Cardiac muscle cell (in vitro differentiated cells and primary cell): ENCODE data around the gene IL17D. TPM values are rescaled to one million over a fixed set of nuclear protein-coding genes. Genes with fewer than 3 reads are reported as not detected.

Experiments used
- DNase-seq, 2 donors: peaks; one replicate each; pipeline versions ENCODE4 v3.0.0 to v3.0.0-alpha.2; 2010 to 2017; ENCODE audit warnings: low read depth in 1 of 2, low spot score in 1 of 2
- H3K27ac ChIP-seq: fragments of 200-600 bp; sonication (generic); 2 replicates; pipeline ENCODE4 v1.5.1; 2016
- H3K27me3 ChIP-seq: fragments of 200-600 bp; sonication (generic); 2 replicates; pipeline ENCODE4 v1.6.0; 2016; ENCODE audit warnings: control low read depth
- H3K36me3 ChIP-seq: fragments of 200-600 bp; sonication (generic); 2 replicates; pipeline ENCODE4 v1.5.1; 2016; ENCODE audit warnings: control low read depth
- H3K4me1 ChIP-seq: fragments of 200-600 bp; sonication (generic); 2 replicates; pipeline ENCODE4 v1.8.1; 2017; ENCODE audit warnings: low read depth, mild to moderate bottlenecking, mixed run types
- H3K4me3 ChIP-seq: fragments of 200-600 bp; sonication (generic); 2 replicates; pipeline ENCODE4 v1.5.1; 2016; ENCODE audit warnings: mild to moderate bottlenecking
- H3K9me3 ChIP-seq: fragments of 200-600 bp; sonication (generic); 2 replicates; pipeline ENCODE4 v1.5.1; 2017; ENCODE audit warnings: low read depth, mild to moderate bottlenecking, control low read depth
- polyA plus RNA-seq: library from polyadenylated mRNA; unstranded; fragments of >200 nt; fragmentation: Nextera tagmentation; extraction: Ambion mirVana; gene quantifications from 2 replicates; pipeline ENCODE4 v1.2.1, GENCODE V29; 2016
- total RNA-seq: library from RNA; depleted of rRNA; stranded (reverse); fragments of >200 nt; gene quantifications from 2 replicates; pipeline ENCODE4 v1.2.3, GENCODE V29; 2016
- TF ChIP-seq, protein P1 (sequence below): IDR thresholded peaks from 2 replicates; pipeline ENCODE4 v1.5.1; 2012; ENCODE audit warnings: low read depth, mild to moderate bottlenecking, low read length

The IL17D gene
- total and polyA plus RNA-seq, 2 experiments from 2014 or later: 30.4 to 118 TPM

- peak in 1 of 2 donors; percentile 12 for DNase-seq
- H3K36me3 ChIP-seq: peaks cover 4% of the 10 kb centered on the region
- TF ChIP-seq, protein P1, sequence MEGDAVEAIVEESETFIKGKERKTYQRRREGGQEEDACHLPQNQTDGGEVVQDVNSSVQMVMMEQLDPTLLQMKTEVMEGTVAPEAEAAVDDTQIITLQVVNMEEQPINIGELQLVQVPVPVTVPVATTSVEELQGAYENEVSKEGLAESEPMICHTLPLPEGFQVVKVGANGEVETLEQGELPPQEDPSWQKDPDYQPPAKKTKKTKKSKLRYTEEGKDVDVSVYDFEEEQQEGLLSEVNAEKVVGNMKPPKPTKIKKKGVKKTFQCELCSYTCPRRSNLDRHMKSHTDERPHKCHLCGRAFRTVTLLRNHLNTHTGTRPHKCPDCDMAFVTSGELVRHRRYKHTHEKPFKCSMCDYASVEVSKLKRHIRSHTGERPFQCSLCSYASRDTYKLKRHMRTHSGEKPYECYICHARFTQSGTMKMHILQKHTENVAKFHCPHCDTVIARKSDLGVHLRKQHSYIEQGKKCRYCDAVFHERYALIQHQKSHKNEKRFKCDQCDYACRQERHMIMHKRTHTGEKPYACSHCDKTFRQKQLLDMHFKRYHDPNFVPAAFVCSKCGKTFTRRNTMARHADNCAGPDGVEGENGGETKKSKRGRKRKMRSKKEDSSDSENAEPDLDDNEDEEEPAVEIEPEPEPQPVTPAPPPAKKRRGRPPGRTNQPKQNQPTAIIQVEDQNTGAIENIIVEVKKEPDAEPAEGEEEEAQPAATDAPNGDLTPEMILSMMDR: no peak
- H3K27ac ChIP-seq: no peak overlapping the region
- H3K4me1 ChIP-seq: peaks cover 12% of the 10 kb centered on the region
- no peak overlapping the region for H3K4me3 ChIP-seq
- no peaks in the 10 kb centered on the region for H3K27me3 ChIP-seq
- H3K9me3 ChIP-seq: no peaks in the 10 kb centered on the region
Measured at GRCh38 chr13:20667857-20668437, 35.6 kb upstream of the IL17D start.

GRCh38 chr13:20669162-20669561 lies 34.3 kb upstream of the IL17D start:
- H3K4me3 ChIP-seq: no peak overlapping the region
- DNase-seq: no peak

DNA sequence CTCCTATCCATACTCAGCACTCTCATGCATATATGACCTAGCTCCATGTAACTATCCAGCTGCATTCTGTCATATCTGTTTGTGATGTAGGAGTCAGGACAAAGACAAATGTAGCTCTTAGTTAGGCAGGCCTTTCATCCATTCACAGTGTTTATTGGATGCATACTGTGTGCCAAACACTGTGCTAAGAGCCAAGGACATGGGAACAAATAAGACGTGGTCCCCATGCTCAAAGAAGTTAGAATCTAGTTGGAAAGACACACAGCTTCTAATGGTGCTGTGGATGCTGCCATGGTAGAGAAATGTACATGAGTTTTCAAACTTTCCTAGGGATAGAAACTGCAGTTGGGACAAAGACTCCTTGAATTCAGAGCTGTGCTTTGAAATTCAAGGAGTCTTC lies 31.7 kb upstream of the IL17D start:
- TF ChIP-seq, protein P1: no peak
- no peak overlapping the region for H3K4me3 ChIP-seq
- no peaks in the 10 kb centered on the region for H3K27me3 ChIP-seq
- H3K4me1 ChIP-seq: peaks cover 11% of the 10 kb centered on the region
- H3K9me3 ChIP-seq: no peaks in the 10 kb centered on the region
- H3K36me3 ChIP-seq: no peaks in the 10 kb centered on the region
- H3K27ac ChIP-seq: no peak overlapping the region
- no peak for DNase-seq

More at GRCh38 chr13:20669162-20669561, 34.3 kb upstream of the IL17D start:
- TF ChIP-seq, protein P1: no peak
- H3K4me1 ChIP-seq: peaks cover 12% of the 10 kb centered on the region
- no peaks in the 10 kb centered on the region for H3K36me3 ChIP-seq
- no peak overlapping the region for H3K27ac ChIP-seq
- no peaks in the 10 kb centered on the region for H3K27me3 ChIP-seq
- H3K9me3 ChIP-seq: no peaks in the 10 kb centered on the region

- Histone ChIP-seq H3K4me1 (peaks cover 12% of the 10 kb centered on the region), H3K27me3 (no peaks in the 10 kb centered on the region), H3K9me3 (no peaks in the 10 kb centered on the region), H3K4me3 (no peak overlapping the region), H3K27ac (no peak overlapping the region), H3K36me3 (no peaks in the 10 kb centered on the region)
- TF ChIP-seq, protein P1: no peak
- DNase-seq: peak in 1 of 2 donors; percentile 84
Measured at GRCh38 chr13:20672772-20673171, 30.7 kb upstream of the IL17D start.

DNA sequence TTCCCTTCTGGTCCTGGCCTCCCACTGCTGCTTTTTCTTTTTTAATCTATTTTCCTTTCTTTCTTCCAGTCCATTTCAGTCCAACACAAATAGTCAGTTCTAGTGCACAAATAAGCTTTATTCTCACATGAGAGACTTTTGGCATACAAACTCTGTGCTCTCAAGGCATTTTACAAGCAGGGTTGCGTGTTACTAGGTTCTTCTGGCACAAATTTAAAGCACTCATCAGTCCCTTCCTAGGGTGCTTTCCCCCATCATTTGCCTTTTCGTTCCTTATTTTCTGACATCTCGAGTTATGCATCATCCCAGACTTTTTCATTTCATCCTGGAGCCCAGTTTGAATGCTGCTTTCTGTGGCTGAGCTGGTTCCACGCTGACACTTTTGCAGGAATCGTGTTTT lies 29.8 kb upstream of the IL17D start:
- Histone ChIP-seq H3K27ac (no peak overlapping the region), H3K27me3 (no peaks in the 10 kb centered on the region), H3K9me3 (no peaks in the 10 kb centered on the region), H3K36me3 (no peaks in the 10 kb centered on the region), H3K4me3 (no peak overlapping the region), H3K4me1 (peaks cover 13% of the 10 kb centered on the region)
- TF ChIP-seq, protein P1: no peak
- DNase-seq: no peak
